Smooth muscle cell (in vitro differentiated cells): Measurements from ENCODE around the gene ARHGAP27. TPM values are rescaled to one million over a fixed set of nuclear protein-coding genes. Genes with fewer than 3 reads are reported as not detected.

Source experiments
- DNase-seq: peaks from one replicate; lab custom pipeline; 2025; ENCODE audit not compliant: unreplicated experiment; lab: John Stamatoyannopoulos, UW
- H2AFZ ChIP-seq: fragments of 200-600 bp; sonication (generic); 2 replicates; pipeline ENCODE4 v1.6.0; 2016; ENCODE audit warnings: antibody characterized with exemption, low read depth, mild to moderate bottlenecking
- H3F3A ChIP-seq: fragments of 200-600 bp; sonication (generic); 2 replicates; pipeline ENCODE4 v1.6.0; 2017; ENCODE audit warnings: antibody characterized with exemption, low read depth
- H3K27ac ChIP-seq: fragments of 200-600 bp; sonication (generic); 2 replicates; pipeline ENCODE4 v1.5.1; 2016; ENCODE audit warnings: low read depth, mild to moderate bottlenecking
- H3K27me3 ChIP-seq: fragments of 200-600 bp; sonication (generic); 2 replicates; pipeline ENCODE4 v1.6.1; 2016; ENCODE audit warnings: low read depth, mild to moderate bottlenecking
- H3K36me3 ChIP-seq: fragments of 200-600 bp; sonication (generic); 2 replicates; pipeline ENCODE4 v1.5.1; 2016; ENCODE audit warnings: low read depth
- H3K4me1 ChIP-seq: fragments of 200-600 bp; sonication (generic); 2 replicates; pipeline ENCODE4 v1.5.1; 2016; ENCODE audit warnings: low read depth
- H3K4me2 ChIP-seq: fragments of 200-600 bp; sonication (generic); 2 replicates; pipeline ENCODE4 v1.6.0; 2016; ENCODE audit warnings: mild to moderate bottlenecking
- H3K4me3 ChIP-seq: fragments of 200-600 bp; sonication (generic); 2 replicates; pipeline ENCODE4 v1.5.1; 2016; ENCODE audit warnings: mild to moderate bottlenecking
- H3K79me2 ChIP-seq: fragments of 200-600 bp; sonication (generic); 2 replicates; pipeline ENCODE4 v1.6.0; 2016; ENCODE audit warnings: low read depth, mild to moderate bottlenecking
- H3K9ac ChIP-seq: fragments of 200-600 bp; sonication (generic); 2 replicates; pipeline ENCODE4 v1.6.0; 2016; ENCODE audit warnings: low read depth
- H3K9me3 ChIP-seq: fragments of 200-600 bp; sonication (generic); replicated peaks from 2 replicates; pipeline ENCODE4 v1.5.1; 2016; ENCODE audit warnings: low read depth
- H4K20me1 ChIP-seq: fragments of 200-600 bp; sonication (generic); 2 replicates; pipeline ENCODE4 v1.6.0; 2016; ENCODE audit warnings: low read depth
- CTCF ChIP-seq: fragments of 200-600 bp; sonication (generic); IDR thresholded peaks from 2 replicates; pipeline ENCODE4 v1.5.1; 2017; ENCODE audit warnings: borderline replicate concordance, mild to moderate bottlenecking, antibody characterized with exemption; ENCODE audit not compliant: insufficient read depth, poor library complexity, severe bottlenecking
- WGBS: methylation state at CpG from one replicate; pipeline ENCODE4 v1.1.7; 2016; ENCODE audit warnings: low lambda C conversion rate; 5-methylcytosine and 5-hydroxymethylcytosine counted together
- polyA plus RNA-seq: library from polyadenylated mRNA; unstranded; fragments of >200 nt; fragmentation: Nextera tagmentation; extraction: Ambion mirVana; gene quantifications from 2 replicates; pipeline ENCODE4 v1.2.1, GENCODE V29; 2016
- total RNA-seq: library from RNA; depleted of rRNA; stranded (reverse); fragments of >200 nt; gene quantifications from 2 replicates; pipeline ENCODE4 v1.2.3, GENCODE V29; 2014

ARHGAP27 gene
- total and polyA plus RNA-seq, 2 experiments from 2014 or later = 3.6 to 3.7 TPM

GRCh38 chr17:45396496-45397205 is 36.0 kb downstream of the ARHGAP27 start:
- Histone ChIP-seq H3K4me1 (peaks cover 3% of the 10 kb centered on the region), H4K20me1 (no peaks in the 10 kb centered on the region), H3K79me2 (no peaks in the 10 kb centered on the region), H3K27ac (no peak overlapping the region), H2AFZ (no peak overlapping the region), H3K4me2 (no peak overlapping the region), H3F3A (no peaks in the 10 kb centered on the region), H3K27me3 (no peaks in the 10 kb centered on the region), H3K9ac (no peak overlapping the region), H3K4me3 (no peak overlapping the region), H3K9me3 (no peaks in the 10 kb centered on the region), H3K36me3 (no peaks in the 10 kb centered on the region)
- DNase-seq = no peak
- 96% methylated on average over 40 of the region's 50 CpGs for WGBS
- TF ChIP-seq CTCF = no peak

GRCh38 chr17:45395569-45396415 is 36.9 kb downstream of the ARHGAP27 start:
- no peak overlapping the region for H3K27ac ChIP-seq
- no peaks in the 10 kb centered on the region for H4K20me1 ChIP-seq
- peak overlapping the region; percentile 21 for H3K4me3 ChIP-seq
- no peak for TF ChIP-seq CTCF
- no peak overlapping the region for H3K9ac ChIP-seq
- H3K79me2 ChIP-seq = no peaks in the 10 kb centered on the region
- no peak for DNase-seq
- H3K27me3 ChIP-seq = no peaks in the 10 kb centered on the region
- no peaks in the 10 kb centered on the region for H3F3A ChIP-seq
- H3K4me2 ChIP-seq = peak overlapping the region; percentile 79
- whole genome bisulfite sequencing = 93% methylated on average over 49 of the region's 60 CpGs
- no peaks in the 10 kb centered on the region for H3K36me3 ChIP-seq
- H3K9me3 ChIP-seq = no peaks in the 10 kb centered on the region
- no peak overlapping the region for H2AFZ ChIP-seq
- peaks cover 3% of the 10 kb centered on the region for H3K4me1 ChIP-seq

- peaks cover 3% of the 10 kb centered on the region for H3K4me1 ChIP-seq
- no peaks in the 10 kb centered on the region for H3K36me3 ChIP-seq
- no peaks in the 10 kb centered on the region for H4K20me1 ChIP-seq
- no peak overlapping the region for H3K9ac ChIP-seq
- peak overlapping the region; percentile 78 for H2AFZ ChIP-seq
- H3K27me3 ChIP-seq = no peaks in the 10 kb centered on the region
- no peaks in the 10 kb centered on the region for H3K9me3 ChIP-seq
- TF ChIP-seq CTCF = peak; percentile 71
- peak overlapping the region; percentile 79 for H3K4me2 ChIP-seq
- H3K4me3 ChIP-seq = peak overlapping the region; percentile 21
- H3F3A ChIP-seq = no peaks in the 10 kb centered on the region
- no peak overlapping the region for H3K27ac ChIP-seq
- H3K79me2 ChIP-seq = no peaks in the 10 kb centered on the region
- WGBS = 22% methylated on average over 30 of the region's 30 CpGs
- DNase-seq = peak; percentile 25
Observed at GRCh38 chr17:45394913-45395568, 37.6 kb downstream of the ARHGAP27 start.
